GM18520 (cell line): ENCODE data around the gene CNTNAP5.
A peak's percentile ranks its signal among the peaks of the same experiment; 100 is the strongest.

Source experiments
- ATAC-seq: cut with Tn5 transposase; IDR thresholded peaks from one replicate; pipeline ENCODE4 v1.9.1; 2021; ENCODE audit not compliant: unreplicated experiment

Gene CNTNAP5

DNA sequence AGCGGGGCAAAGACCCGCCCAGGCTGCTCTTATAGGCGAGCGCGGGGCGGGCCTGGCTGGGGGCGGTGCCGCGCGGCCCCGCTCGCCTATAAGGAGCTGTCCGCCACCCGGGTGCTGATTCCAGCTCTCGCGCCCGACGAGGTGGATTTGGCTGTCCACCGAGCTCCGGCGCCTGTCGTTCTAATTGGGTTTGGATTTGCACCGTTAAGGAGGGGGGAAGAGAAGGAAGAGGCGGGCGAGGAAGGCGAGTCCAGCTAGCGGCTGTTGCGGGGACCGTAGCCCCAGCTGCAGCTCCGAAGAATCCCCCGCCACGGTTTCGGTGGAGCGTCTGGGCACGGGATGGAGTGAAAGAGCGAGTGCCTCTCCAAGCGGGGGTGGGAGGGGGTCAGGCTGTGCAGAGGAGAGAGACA is at the start of gene CNTNAP5:
TSS of gene CNTNAP5 (plus strand) at position 117 of the 410 bp plus-strand sequence. CDS start 364 bp downstream, outside the sequence.
- no peak for ATAC-seq

DNA sequence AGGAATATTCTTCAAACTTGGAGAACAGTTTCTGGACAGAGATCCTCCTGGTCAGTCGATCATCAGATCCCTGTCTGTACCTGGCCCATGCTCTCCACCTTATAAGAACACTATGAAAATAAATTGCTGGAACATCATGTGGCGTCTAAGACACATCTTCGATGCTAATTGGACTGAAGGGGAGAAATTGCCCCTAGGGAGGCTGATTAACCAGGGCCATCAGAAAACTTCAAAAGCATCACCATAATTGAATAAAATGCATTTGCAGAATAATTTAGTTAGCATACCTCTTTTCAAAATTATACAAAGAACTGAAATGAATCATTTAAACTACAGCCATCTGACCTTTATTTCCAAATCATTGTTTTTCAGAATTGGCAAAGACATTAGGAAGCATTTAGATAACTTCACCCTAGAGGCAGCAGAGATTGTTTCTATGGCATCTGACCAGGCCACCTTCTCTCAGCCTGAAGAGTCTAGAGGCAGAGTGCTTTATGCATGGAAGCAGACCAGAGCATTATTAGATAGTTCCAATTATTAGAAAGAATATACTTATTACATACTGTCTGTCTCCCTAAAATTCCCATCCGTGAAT is 48.9 kb upstream of the CNTNAP5 start:
- ATAC-seq, result no peak

DNA sequence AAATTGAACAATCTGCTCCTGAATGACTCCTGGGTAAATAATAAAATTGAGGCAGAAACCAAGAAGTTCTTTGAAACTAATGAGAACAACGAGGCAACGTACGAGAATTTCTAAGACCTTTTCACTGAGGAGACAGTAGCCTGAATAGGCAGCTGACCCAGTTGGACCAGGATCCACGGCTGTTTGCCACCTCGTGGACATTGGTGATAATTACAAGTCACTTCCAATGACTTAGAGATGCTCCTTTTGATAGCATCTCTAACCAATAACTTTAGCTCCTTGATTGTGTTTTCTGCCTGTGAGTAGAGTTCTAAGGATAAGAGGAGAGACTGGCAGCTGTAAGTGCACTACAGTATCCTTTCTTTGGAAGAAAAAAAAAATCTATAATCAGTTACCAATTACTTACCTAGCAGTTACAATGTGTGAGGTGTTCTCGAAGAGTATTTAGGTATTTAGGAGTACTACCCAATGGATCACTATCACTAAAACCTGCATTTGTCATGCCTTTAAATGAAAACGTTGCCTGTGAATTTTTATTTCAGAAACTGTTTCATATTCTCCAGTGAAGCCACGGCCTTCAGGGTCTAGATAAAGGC is 31.3 kb upstream of the CNTNAP5 start:
- peak; percentile 66 for ATAC-seq

DNA sequence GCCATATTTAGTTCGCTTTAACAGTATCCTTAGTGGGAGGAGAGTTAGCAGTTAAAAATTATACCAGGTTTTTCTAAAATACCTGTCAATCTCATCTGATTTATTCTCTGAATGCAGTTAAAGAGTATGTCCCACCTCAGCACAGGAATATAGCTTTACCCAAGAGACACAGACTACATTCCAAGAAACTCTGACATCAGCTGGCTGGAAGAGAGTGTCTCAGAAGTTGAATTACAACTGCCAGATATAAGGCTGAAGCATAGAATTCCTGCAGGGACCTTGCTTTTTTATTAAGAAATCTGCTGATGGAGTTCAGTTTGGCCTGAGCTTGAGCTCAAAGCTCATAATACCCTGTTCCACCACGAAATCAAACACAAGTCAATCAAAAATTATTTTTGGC is 25.4 kb upstream of the CNTNAP5 start:
- ATAC-seq, result no peak

DNA sequence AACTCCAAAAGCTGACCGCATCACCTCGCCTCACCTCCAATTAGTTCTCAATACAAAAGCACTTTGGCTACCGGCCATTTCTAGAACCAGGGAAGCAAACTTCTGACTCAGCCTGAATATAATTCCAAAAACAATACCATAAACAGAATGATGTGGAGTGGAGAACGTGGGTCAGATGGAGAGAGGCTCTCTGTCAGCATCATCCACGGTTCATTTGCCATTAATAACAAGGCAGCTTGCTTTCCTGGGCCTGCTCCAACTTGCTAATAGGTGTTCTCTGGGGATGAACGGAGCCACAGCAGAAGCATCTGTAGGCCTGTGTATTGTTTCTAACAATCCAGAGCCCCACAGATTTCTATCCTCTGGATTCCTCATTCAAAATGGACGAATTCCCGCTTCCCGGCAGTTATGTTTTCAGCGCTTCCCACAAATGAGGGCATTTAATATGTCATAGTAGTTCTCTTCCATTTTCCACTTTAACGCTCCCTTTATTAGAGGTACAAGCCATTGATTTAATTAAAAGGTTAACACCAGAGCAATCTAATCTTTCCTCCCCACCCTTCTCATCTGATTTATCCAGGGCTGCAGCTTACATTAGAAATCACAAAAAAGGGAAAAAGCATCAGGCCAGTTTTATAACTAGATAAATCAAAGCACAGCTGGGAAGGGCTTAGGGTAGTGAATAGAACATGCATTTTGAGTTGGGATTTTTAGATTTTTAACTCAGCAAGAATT is 23.2 kb upstream of the CNTNAP5 start:
- ATAC-seq, result no peak

DNA sequence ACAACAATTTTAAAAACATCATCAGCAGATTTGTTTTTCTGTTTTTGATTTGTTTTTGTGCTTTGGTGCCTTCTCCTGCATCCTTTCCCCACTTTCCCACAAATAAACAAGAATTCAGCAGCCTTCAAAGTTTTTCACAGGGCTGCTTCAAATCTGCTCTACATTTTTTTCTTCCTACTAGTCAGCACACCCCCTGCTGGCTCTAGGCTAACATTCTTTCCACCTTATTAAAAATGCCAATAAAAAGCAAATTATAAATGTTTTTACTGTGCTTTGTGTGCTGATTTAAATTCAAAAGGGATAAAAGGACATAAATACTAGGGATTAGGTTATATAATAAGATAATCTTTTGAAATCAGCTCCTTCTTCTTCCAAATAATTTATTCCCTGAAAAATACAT is 6.2 kb upstream of the CNTNAP5 start:
- no peak for ATAC-seq

DNA sequence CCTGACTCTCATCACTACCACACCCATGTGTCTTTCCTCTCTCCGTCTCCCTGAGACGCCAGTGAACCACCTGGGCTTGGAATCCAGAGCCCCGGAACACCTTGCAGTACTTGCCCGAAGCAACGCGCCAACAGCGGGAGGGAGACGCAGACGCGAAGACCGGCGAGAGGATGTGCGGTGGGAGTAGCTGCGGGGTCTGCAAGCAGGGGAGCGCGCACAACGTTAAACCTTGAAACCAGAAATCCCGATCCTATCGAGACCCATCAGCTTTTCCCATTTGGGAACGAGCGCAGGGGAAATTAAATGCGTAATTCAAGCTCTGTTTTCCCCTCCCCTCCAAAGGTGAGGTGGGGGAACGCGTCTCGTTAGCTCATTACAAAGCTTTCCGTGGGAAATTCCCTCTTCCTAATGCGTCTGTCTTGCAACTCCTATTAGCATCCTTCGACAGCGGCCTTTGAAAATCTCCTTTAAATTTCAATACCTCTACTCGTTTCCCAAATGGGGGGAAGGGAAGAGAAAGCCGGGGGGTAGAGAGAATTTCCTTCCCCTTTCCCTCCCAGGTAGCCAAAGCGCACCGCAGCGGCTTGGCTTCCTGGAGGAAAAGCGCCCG is 421 bp upstream of the CNTNAP5 start:
- ATAC-seq, result no peak

DNA sequence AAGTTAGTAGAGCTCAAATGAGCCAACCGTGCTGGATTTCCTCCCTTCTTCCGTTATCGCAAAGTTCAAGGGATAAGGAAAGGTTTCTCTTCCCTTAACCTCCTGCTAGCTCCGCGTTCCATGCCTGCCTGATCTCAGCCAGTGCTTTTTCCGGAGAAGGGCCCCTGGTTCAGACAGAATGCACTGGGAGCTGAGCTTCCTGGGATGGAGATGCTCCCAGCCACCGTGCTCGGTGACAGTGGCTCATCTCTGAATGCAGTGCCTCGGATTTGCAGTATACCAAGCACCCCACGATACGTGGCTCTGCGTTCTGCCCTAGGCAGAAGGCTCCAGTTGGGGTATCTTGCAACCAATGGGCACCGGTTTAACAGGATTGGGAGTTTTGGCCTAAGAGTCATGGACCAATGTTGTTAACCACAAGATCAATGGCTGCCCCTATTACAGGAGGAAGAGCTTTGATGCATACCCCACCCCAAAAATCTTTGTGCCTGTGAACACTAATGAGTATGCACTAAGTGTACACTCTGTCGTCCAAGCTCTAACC is 876 bp downstream of the CNTNAP5 start:
- no peak for ATAC-seq

DNA sequence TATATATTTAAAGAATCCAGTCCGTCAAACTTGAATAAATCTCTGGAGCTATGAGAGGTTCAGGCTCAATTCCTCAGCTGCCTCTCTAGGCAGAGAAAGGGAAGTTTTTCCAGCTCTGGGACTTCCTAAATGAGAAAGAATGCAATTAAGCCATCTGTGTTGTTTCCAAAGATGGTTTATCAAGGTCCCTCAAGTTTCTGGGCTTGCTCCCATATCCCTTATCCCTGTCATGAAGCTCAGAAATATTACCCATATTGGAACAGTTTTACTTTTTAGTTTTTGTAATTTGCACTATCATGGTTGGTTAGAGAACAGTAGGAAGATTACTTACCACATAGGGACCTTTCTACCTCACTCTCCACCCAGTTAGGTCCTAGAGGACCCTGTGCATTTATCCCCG is 1.4 kb downstream of the CNTNAP5 start:
- no peak for ATAC-seq

DNA sequence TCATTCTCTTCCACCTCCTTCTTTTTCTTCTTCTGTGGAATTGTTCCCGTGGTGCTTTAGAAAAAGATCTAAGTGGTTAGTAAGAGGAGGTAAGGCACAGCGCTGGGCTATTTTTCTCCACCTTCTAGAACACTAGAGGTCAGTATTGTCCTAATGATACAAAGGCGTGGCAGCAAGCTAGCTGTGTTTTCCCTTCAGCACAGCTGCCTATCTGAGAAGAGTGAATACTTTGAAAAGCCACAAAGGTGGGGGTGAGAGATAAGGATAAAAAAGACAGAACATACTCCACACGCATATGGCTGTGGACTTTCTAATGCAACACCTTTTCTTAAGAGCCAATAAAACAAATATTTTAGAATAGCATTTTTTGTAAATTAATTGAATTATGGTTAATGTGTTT is 2.1 kb downstream of the CNTNAP5 start:
- peak; percentile 92 for ATAC-seq

DNA sequence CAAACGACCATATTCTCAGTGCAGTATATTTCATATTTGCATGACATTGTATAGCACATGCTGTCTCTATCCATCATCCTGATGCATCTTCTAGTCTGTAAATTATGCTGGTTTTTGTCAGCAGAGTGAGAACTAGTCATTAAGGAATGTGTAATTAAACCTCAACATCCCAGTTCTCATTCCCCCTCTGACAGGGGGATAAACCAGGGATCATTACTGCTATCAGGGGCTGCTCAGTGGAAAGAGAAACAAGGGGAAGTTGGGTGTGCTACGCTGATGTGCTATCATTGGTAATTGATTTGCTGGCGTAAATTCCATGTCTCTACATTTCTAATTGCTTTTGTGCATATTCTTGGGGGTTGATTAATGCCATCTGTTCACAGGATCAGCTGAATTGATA is 7.7 kb downstream of the CNTNAP5 start:
- no peak for ATAC-seq

DNA sequence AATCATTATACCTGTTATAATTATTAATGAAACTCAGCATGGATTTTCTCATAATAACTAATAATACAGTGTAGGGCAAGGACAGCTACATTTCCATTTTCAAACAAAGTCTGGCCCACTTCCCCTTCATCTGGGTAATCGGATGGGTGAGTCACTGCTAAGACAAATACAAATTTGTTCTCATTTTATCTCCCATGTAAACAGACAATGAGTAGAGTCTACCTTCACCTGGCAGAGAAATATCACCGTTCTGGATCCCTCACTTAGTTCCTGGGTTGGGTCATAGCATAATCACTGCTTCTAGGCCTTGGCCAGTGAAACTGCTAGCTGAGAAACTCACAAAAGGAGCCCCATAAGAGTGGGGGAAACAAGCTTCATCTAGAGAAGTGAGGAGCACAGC is 9.2 kb downstream of the CNTNAP5 start:
- no peak for ATAC-seq

DNA sequence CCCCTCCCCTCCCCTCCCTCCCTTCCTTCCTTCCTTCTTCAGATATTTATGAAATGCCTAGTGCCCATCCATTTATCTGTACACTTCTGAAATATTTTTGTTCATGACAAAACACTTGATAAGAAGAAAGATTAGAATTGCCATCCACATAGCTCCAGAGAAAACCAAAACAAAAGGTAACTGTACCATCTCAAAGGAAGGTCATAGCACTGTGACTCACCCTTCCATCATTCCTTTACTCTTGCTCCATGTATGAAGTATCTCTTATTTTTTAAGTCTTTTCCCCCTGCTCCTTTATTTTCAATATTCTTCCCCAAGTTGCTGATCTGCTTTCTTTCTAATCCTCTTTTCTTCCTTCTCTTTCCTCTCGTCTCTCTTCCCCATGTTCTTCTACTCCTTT is 9.9 kb downstream of the CNTNAP5 start:
- no peak for ATAC-seq

DNA sequence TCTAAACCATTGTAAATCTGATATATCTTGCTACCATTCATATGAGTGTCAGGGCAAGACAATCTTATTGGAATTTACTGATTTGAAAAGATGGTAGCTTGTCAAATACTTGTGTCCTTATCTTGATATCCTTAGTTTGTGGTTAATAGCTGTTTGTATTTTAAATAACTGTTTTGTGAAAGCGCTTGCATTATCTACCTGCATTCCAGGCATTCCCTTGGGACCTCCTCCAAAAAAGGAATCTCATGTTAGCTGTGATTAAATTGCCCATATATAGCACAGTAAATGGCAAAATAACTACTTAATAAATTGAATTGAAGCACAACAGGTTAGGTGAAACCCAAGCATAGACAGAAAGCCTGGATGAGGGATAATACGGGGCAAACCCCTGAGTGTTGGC is 13.9 kb downstream of the CNTNAP5 start:
- no peak for ATAC-seq

DNA sequence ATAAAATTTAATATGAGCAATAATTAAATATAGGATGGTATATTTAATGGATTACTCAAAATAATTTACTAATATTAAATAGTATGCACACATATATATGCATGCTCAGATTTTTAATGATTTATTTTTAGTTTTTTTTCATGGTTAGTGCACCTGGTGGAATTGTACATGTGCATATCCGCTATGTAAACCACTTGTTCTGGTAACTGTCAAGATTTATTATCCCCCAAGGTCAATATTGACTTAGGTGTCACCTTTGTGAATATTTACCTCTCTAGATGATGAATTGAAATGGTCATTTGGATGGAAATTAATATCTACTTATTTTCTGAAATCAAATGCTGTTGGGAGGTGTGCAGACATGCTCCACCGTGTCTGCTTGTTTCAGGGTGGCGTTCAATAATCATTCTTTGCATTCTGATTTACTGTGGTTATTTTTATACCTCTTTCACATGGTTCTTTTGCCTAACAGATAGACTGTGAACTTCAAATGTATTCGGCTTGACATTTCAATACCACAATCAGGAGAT is 14.7 kb downstream of the CNTNAP5 start:
- ATAC-seq, result no peak

DNA sequence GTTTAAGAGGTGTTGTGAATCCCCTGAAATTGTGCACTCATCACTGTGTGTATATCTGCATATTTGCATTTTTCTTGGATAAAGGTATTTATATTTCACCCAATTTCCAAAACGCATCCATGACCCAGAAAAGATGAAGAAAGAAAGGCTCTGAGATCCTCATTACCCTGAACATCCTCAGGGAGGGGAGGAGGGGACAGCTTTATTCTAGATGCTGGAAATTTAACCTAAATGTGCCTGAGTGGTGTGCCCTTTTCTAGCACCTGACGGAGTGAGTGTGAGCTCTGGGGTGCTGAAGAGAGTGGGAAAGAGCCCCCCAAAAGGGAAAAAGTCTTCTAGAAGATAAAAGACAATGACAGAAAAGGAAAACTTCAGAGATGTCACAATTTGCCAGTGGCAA is 20.8 kb downstream of the CNTNAP5 start:
- no peak for ATAC-seq

DNA sequence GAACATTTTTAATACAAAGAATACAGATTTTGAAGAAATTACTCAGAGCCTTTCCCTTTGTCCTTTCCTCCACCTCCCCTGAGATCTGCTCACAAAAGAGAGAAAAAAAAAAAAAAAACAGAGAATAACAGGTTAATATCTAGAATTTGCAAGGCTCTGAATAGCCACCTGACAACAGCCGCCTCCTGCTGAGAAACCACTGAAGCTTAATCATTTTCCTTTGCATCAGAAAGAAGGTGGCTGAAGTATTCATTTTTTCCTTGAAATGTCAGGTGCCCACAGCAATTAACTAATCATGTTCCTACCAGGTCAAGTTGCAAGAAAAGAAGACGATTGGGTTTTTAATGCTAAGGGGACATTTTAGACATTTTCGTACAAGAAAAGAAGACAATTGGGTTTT is 21.2 kb downstream of the CNTNAP5 start:
- no peak for ATAC-seq

DNA sequence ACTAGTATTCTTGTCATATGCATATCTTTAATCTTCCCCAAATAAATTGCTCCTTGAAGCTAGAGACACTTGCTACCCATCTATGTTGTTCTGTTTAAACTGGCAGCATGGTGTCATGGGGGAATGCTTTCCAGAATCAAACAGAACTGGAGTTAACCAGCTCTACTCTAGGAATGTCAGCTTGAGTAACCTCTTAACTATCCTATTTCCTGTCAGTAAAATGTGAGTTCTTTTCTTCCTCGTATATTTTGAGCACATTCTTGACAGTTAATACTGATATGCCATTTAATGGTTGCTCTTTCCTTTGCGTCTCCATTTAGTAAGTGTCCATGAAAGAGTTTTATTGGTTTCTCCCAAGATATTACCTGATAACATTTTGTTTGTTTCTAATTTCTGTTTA is 23.0 kb downstream of the CNTNAP5 start:
- ATAC-seq, result no peak

DNA sequence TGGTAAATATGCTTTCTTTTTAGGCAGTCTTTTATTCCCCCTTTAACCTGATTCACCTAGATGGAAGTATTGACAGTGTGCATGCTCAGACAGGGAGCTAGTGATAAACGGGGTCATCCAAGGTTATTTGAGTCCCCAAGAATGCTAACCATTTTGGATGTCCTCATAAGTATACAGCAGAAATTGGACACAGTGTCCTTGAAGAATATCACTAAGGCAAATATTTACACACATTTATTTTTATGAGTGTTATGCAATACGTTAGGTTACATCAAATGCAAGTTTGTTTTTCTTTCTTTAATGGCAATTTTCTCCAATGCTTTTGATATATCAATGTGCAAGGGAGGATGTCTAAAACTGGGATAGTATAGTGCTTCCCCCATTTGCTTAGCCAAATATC is 23.6 kb downstream of the CNTNAP5 start:
- no peak for ATAC-seq

DNA sequence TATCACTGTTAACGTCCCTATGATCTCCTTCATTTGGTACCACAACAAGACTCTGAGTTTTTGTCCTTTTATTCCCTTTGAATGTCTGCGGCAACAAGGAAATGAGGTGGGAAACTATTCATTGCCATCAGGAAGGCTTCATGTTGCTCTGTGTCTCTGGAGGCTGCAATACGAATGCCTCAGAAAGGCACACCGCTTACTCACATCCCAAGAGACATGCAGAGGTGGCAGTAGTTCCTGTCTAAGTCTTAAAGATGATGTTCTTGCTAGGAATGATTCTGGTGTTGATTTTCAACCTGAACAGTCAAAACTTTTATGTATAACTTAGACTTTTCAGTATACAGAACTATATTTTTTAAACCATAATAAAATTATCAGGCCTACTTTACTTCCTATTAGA is 24.0 kb downstream of the CNTNAP5 start:
- ATAC-seq, result no peak

DNA sequence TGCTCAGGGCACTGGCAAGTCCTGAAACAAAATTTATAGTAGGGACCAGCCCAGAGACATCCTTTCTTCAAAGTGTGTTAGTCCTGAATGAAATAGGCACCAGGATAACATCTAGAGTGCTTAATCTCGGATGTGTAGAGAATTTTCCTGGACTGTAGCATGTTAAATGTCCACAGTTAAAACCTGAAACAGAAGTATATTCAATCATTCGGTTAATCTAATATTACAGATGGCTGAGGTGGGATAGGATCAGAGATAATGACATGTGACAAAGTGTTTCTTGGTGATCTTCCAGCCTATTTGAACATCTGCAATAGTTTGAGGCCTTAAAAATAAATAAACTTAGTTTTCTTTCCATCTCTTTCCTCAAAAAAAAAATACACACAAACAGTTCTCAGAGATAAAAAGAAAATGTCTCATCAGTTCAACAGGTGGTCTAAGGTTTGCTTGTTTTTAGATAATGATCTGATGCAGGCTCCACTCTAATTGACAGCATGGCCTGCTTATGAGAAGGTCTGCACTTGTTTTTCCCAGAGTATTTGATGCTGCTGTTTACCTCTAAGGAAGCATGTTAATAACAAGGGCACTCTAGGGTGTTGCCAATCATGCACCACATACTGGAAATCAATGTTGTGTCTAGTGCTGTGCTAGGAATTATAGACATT is 25.9 kb downstream of the CNTNAP5 start:
- ATAC-seq, result no peak
